ENCODE measurements around the gene COL23A1.
"Not testable (repeated sequence)": the region's sequence is repeated elsewhere in the genome, so short reads cannot be mapped to it uniquely, and the experiment has no call there.

COL23A1 gene

GRCh38 chr5:178232124-178232919, 357.9 kb downstream of the COL23A1 start, which contains the start of gene PHYKPL:
Gene PHYKPL, minus strand, starts transcription at chr5:178232802. Its CDS starts 252 bp downstream, at chr5:178232550.
- peak; percentile 83 for DNase-seq

- peak; percentile 44 for DNase-seq
Measured at GRCh38 chr5:178231539-178232123, 358.6 kb downstream of the COL23A1 start.

GRCh38 chr5:178230879-178231538, 359.2 kb downstream of the COL23A1 start:
- DNase-seq: peak; percentile 31

GRCh38 chr5:178229861-178230260, 360.3 kb downstream of the COL23A1 start:
- DNase-seq: no peak

- not testable (repeated sequence) for DNase-seq
Measured at GRCh38 chr5:178229111-178229510, 361.1 kb downstream of the COL23A1 start.

- DNase-seq: no peak
Measured at GRCh38 chr5:178228609-178229008, 361.6 kb downstream of the COL23A1 start.

- DNase-seq: no peak
Measured at GRCh38 chr5:178227929-178228328, 362.3 kb downstream of the COL23A1 start.

GRCh38 chr5:178227138-178227659, 363.0 kb downstream of the COL23A1 start:
- no peak for DNase-seq

- DNase-seq: no peak
Measured at GRCh38 chr5:178225174-178225573, 365.0 kb downstream of the COL23A1 start.

- DNase-seq: no peak
Measured at GRCh38 chr5:178224403-178224802, 365.8 kb downstream of the COL23A1 start.

- DNase-seq: no peak
Measured at GRCh38 chr5:178223828-178224335, 366.3 kb downstream of the COL23A1 start.

GRCh38 chr5:178223196-178223773, 366.9 kb downstream of the COL23A1 start:
- no peak for DNase-seq

GRCh38 chr5:178222292-178222691, 367.9 kb downstream of the COL23A1 start:
- DNase-seq: no peak

- DNase-seq: no peak
Measured at GRCh38 chr5:178221853-178222252, 368.3 kb downstream of the COL23A1 start.

GRCh38 chr5:178221282-178221681, 368.9 kb downstream of the COL23A1 start:
- DNase-seq: peak; percentile 62

- DNase-seq: no peak
Measured at GRCh38 chr5:178218827-178219226, 371.4 kb downstream of the COL23A1 start.

- DNase-seq: no peak
Measured at GRCh38 chr5:178218237-178218776, 371.9 kb downstream of the COL23A1 start.

- DNase-seq: no peak
Measured at GRCh38 chr5:178216779-178217178, 373.4 kb downstream of the COL23A1 start.

- peak; percentile 24 for DNase-seq
Measured at GRCh38 chr5:178216088-178216534, 374.1 kb downstream of the COL23A1 start.

GRCh38 chr5:178215280-178216002, 374.8 kb downstream of the COL23A1 start:
- no peak for DNase-seq

- no peak for DNase-seq
Measured at GRCh38 chr5:178214160-178214803, 375.9 kb downstream of the COL23A1 start.

Data from OCI-M1 (cell line).